ENCODE measurements around the gene PPIP5K1.

PPIP5K1 gene

GRCh38 chr15:43508991-43509659 is 80.9 kb downstream of the PPIP5K1 start:
- Histone ChIP-seq H3K9ac (ENCODE audit: low read length) (no peak overlapping the region), H3K4me3 (ENCODE audit: low read depth, low read length) (peak overlapping the region; percentile 78; the same call in 1 of the 2 replicates), H3K27me3 (ENCODE audit: control insufficient read depth, insufficient read depth, low read length) (peaks cover 28% of the 10 kb centered on the region), H3K4me1 (ENCODE audit: control insufficient read depth, insufficient read depth, low read length) (peaks cover 7% of the 10 kb centered on the region), H3K36me3 (ENCODE audit: control insufficient read depth, insufficient read depth, low read length) (no peaks in the 10 kb centered on the region), H3K9me3 (ENCODE audit: control insufficient read depth, insufficient read depth, low read depth, low read length) (no peaks in the 10 kb centered on the region), H3K27ac (ENCODE audit: low read depth, low read length) (no peak overlapping the region)

GRCh38 chr15:43508421-43508820 is 81.6 kb downstream of the PPIP5K1 start:
- peaks cover 24% of the 10 kb centered on the region for H3K27me3 ChIP-seq (ENCODE audit: control insufficient read depth, insufficient read depth, low read length)
- H3K4me1 ChIP-seq (ENCODE audit: control insufficient read depth, insufficient read depth, low read length) = peaks cover 7% of the 10 kb centered on the region
- no peak overlapping the region for H3K27ac ChIP-seq (ENCODE audit: low read depth, low read length)
- no peaks in the 10 kb centered on the region for H3K9me3 ChIP-seq (ENCODE audit: control insufficient read depth, insufficient read depth, low read depth, low read length)
- no peak overlapping the region for H3K4me3 ChIP-seq (ENCODE audit: low read depth, low read length)
- no peak overlapping the region for H3K9ac ChIP-seq (ENCODE audit: low read length)
- no peaks in the 10 kb centered on the region for H3K36me3 ChIP-seq (ENCODE audit: control insufficient read depth, insufficient read depth, low read length)

DNA sequence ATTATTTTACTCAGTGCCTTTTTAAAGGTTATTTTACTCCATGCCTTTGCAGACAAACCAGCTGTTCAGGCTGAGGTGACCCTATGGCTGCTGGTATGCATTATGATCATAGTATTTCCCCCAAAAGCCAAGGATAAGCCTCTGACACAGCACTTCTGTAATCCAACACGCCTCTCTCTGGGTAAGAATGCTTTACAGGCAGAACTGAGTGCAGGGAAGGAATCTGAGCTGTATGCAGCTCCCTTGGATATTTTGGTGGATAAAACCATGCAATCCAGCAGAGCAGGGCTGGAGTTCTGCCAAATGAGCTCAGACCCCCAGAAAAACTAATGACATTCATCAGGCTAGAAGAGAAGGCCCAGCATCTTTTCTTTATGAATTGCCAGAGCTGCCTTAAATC is 84.3 kb downstream of the PPIP5K1 start:
- Histone ChIP-seq H3K27ac (ENCODE audit: low read depth, low read length) (no peak overlapping the region), H3K27me3 (ENCODE audit: control insufficient read depth, insufficient read depth, low read length) (no peaks in the 10 kb centered on the region), H3K4me3 (ENCODE audit: low read depth, low read length) (no peak overlapping the region)

DNA sequence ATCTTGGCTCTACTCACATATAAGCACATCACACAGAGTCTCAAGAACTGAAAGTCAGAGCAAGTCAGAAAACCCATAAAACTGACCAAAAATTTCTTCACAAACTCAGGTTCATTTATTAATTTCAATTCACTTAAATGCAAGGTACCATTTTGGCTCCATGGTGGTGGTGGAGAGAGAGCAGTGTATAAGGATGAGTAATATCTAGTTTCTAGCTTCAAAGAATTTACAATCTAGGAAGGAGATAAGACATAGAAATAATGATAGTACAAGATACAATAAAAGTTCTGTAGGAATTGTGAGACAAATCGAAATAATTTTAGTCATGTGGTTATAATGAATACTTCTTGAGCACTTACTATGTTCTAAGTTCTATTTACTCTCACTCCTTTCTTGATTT is 90.4 kb downstream of the PPIP5K1 start:
- no peaks in the 10 kb centered on the region for H3K4me1 ChIP-seq (ENCODE audit: control insufficient read depth, insufficient read depth, low read length)
- H3K27ac ChIP-seq (ENCODE audit: low read depth, low read length) = no peak overlapping the region
- no peaks in the 10 kb centered on the region for H3K9me3 ChIP-seq (ENCODE audit: control insufficient read depth, insufficient read depth, low read depth, low read length)
- H3K4me3 ChIP-seq (ENCODE audit: low read depth, low read length) = no peak overlapping the region
- H3K27me3 ChIP-seq (ENCODE audit: control insufficient read depth, insufficient read depth, low read length) = no peaks in the 10 kb centered on the region
- no peak overlapping the region for H3K9ac ChIP-seq (ENCODE audit: low read length)
- no peaks in the 10 kb centered on the region for H3K36me3 ChIP-seq (ENCODE audit: control insufficient read depth, insufficient read depth, low read length)

More for the DNA sequence above, 84.3 kb downstream of the PPIP5K1 start:
- Histone ChIP-seq H3K4me1 (ENCODE audit: control insufficient read depth, insufficient read depth, low read length) (no peaks in the 10 kb centered on the region; the same call in 1 of the 2 replicates), H3K36me3 (ENCODE audit: control insufficient read depth, insufficient read depth, low read length) (no peaks in the 10 kb centered on the region), H3K9ac (ENCODE audit: low read length) (no peak overlapping the region), H3K9me3 (ENCODE audit: control insufficient read depth, insufficient read depth, low read depth, low read length) (no peaks in the 10 kb centered on the region)

- H3K36me3 ChIP-seq (ENCODE audit: control insufficient read depth, insufficient read depth, low read length) = no peaks in the 10 kb centered on the region
- no peak overlapping the region for H3K9ac ChIP-seq (ENCODE audit: low read length)
- H3K27ac ChIP-seq (ENCODE audit: low read depth, low read length) = no peak overlapping the region
- no peak overlapping the region for H3K4me3 ChIP-seq (ENCODE audit: low read depth, low read length)
- no peaks in the 10 kb centered on the region for H3K27me3 ChIP-seq (ENCODE audit: control insufficient read depth, insufficient read depth, low read length)
- H3K4me1 ChIP-seq (ENCODE audit: control insufficient read depth, insufficient read depth, low read length) = peaks cover 2% of the 10 kb centered on the region
- no peaks in the 10 kb centered on the region for H3K9me3 ChIP-seq (ENCODE audit: control insufficient read depth, insufficient read depth, low read depth, low read length)
These were observed 91.0 kb downstream of the PPIP5K1 start for GRCh38 chr15:43498990-43499389.

GRCh38 chr15:43493703-43494472 is 96.1 kb downstream of the PPIP5K1 start:
- H3K27me3 ChIP-seq (ENCODE audit: control insufficient read depth, insufficient read depth, low read length) = no peaks in the 10 kb centered on the region
- H3K9me3 ChIP-seq (ENCODE audit: control insufficient read depth, insufficient read depth, low read depth, low read length) = no peaks in the 10 kb centered on the region
- H3K27ac ChIP-seq (ENCODE audit: low read depth, low read length) = no peak overlapping the region
- peak overlapping the region; percentile 78 for H3K4me3 ChIP-seq (ENCODE audit: low read depth, low read length)
- H3K4me1 ChIP-seq (ENCODE audit: control insufficient read depth, insufficient read depth, low read length) = peaks cover 17% of the 10 kb centered on the region
- H3K36me3 ChIP-seq (ENCODE audit: control insufficient read depth, insufficient read depth, low read length) = peaks cover 28% of the 10 kb centered on the region
- no peak overlapping the region for H3K9ac ChIP-seq (ENCODE audit: low read length)

- Histone ChIP-seq H3K36me3 (ENCODE audit: control insufficient read depth, insufficient read depth, low read length) (peaks cover 37% of the 10 kb centered on the region), H3K4me1 (ENCODE audit: control insufficient read depth, insufficient read depth, low read length) (peaks cover 17% of the 10 kb centered on the region), H3K27me3 (ENCODE audit: control insufficient read depth, insufficient read depth, low read length) (no peaks in the 10 kb centered on the region), H3K4me3 (ENCODE audit: low read depth, low read length) (peak within 1 kb of the TSS; percentile 78), H3K27ac (ENCODE audit: low read depth, low read length) (peak within 1 kb of the TSS; percentile 64), H3K9me3 (ENCODE audit: control insufficient read depth, insufficient read depth, low read depth, low read length) (no peaks in the 10 kb centered on the region), H3K9ac (ENCODE audit: low read length) (peak within 1 kb of the TSS; percentile 66)
These were observed 97.1 kb downstream of the PPIP5K1 start, which contains the start of gene TP53BP1 for GRCh38 chr15:43492673-43493601. TP53BP1 (minus strand) TSS chr15:43493156; CDS start chr15:43493043, 113 bp downstream.

GRCh38 chr15:43492266-43492665 is 97.7 kb downstream of the PPIP5K1 start:
- peaks cover 17% of the 10 kb centered on the region for H3K4me1 ChIP-seq (ENCODE audit: control insufficient read depth, insufficient read depth, low read length)
- H3K36me3 ChIP-seq (ENCODE audit: control insufficient read depth, insufficient read depth, low read length) = peaks cover 44% of the 10 kb centered on the region
- peak overlapping the region; percentile 64 for H3K27ac ChIP-seq (ENCODE audit: low read depth, low read length)
- H3K27me3 ChIP-seq (ENCODE audit: control insufficient read depth, insufficient read depth, low read length) = no peaks in the 10 kb centered on the region
- H3K9ac ChIP-seq (ENCODE audit: low read length) = peak overlapping the region; percentile 66
- H3K9me3 ChIP-seq (ENCODE audit: control insufficient read depth, insufficient read depth, low read depth, low read length) = no peaks in the 10 kb centered on the region
- H3K4me3 ChIP-seq (ENCODE audit: low read depth, low read length) = peak overlapping the region; percentile 78

GRCh38 chr15:43489191-43489590 is 100.8 kb downstream of the PPIP5K1 start:
- Histone ChIP-seq H3K9me3 (ENCODE audit: control insufficient read depth, insufficient read depth, low read depth, low read length) (no peaks in the 10 kb centered on the region), H3K36me3 (ENCODE audit: control insufficient read depth, insufficient read depth, low read length) (peaks cover 70% of the 10 kb centered on the region), H3K9ac (ENCODE audit: low read length) (no peak overlapping the region), H3K27me3 (ENCODE audit: control insufficient read depth, insufficient read depth, low read length) (no peaks in the 10 kb centered on the region), H3K27ac (ENCODE audit: low read depth, low read length) (no peak overlapping the region), H3K4me3 (ENCODE audit: low read depth, low read length) (no peak overlapping the region), H3K4me1 (ENCODE audit: control insufficient read depth, insufficient read depth, low read length) (peaks cover 16% of the 10 kb centered on the region)

DNA sequence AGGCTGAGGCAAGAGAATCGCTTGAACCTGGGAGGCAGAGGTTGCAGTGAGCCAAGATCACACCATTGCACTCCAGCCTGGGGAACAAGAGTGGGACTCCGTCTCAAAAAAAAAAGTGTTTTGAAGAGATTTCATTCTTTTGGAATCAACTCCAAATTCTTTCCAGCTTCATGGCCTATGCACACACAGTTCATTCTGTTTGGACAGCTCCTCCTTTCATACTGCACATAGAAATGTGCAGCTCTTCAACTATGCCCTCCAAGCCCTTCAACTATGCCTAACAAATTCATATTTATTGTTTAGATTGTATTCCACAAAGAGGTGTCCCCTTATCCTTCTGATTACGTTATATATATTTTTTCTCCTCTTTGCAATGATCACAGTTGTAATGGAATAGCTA is 101.2 kb downstream of the PPIP5K1 start:
- Histone ChIP-seq H3K27me3 (ENCODE audit: control insufficient read depth, insufficient read depth, low read length) (no peaks in the 10 kb centered on the region), H3K36me3 (ENCODE audit: control insufficient read depth, insufficient read depth, low read length) (peaks cover 74% of the 10 kb centered on the region), H3K4me1 (ENCODE audit: control insufficient read depth, insufficient read depth, low read length) (peaks cover 12% of the 10 kb centered on the region), H3K9me3 (ENCODE audit: control insufficient read depth, insufficient read depth, low read depth, low read length) (no peaks in the 10 kb centered on the region), H3K27ac (ENCODE audit: low read depth, low read length) (no peak overlapping the region), H3K4me3 (ENCODE audit: low read depth, low read length) (no peak overlapping the region), H3K9ac (ENCODE audit: low read length) (no peak overlapping the region)

Measured in HUES6 (cell line).